ENCODE results near the gene MYO9B. TPM values are rescaled to one million over a fixed set of nuclear protein-coding genes. Genes with fewer than 3 reads are reported as not detected.
A peak's percentile ranks its signal among the peaks of the same experiment; 100 is the strongest.

The MYO9B gene
- total RNA-seq, 4 donors from 2014 or later, result 102 to 246 (median 151) TPM

- peak; percentile 77 for DNase-seq
- H3K4me1 ChIP-seq, result peaks cover 18 to 32% (median 19%) of the 10 kb centered on the region in 4 donors
- no peak overlapping the region for H3K4me3 ChIP-seq
- TF ChIP-seq EP300 (IDR thresholded peaks at IDR 0.05; ENCODE audit: low read depth) (peak; percentile 14), POLR2AphosphoS5 (IDR thresholded peaks at IDR 0.05) (peak; percentile 65 to 78 (median 67)), POLR2A (IDR thresholded peaks at IDR 0.05) (no peak)
- no peaks in the 10 kb centered on the region for H3K27me3 ChIP-seq
- intact Hi-C loops (cut with DNase I; ENCODE audit: low total_unique reads), result loop anchor here (1.0 kb wide), 1 partner anchor 28 kb away; no protein-coding TSS in a partner anchor
- H3K27ac ChIP-seq, result peak overlapping the region; percentile 79 to 92 (median 84)
- H3K9me3 ChIP-seq, result no peaks in the 10 kb centered on the region
- in situ Hi-C loops (cut with MboI; ENCODE audit: low pct_ligation_motif_present in 1 of 4, low pct_unique_long_range_greater_than_20kb in 1 of 4, low sequenced_read_pairs in 3 of 4), result no loop called here
- H3K36me3 ChIP-seq, result peaks cover 0 to 12% (median under 1%) of the 10 kb centered on the region in 4 donors
- 58% methylated on average over 22 of the region's 27 CpGs; no CpG with 5 or more reads in 1 of the 2 donors for WGBS, 2 donors (ENCODE audit: low coverage in 1 of 2)
Observed at GRCh38 chr19:17107546-17108452, 32.2 kb downstream of the MYO9B start.

GRCh38 chr19:17108453-17108784 is 32.8 kb downstream of the MYO9B start:
- intact Hi-C loops (cut with DNase I; ENCODE audit: low total_unique reads) (loop anchor here (1.0 kb wide), 1 partner anchor 29 kb away; no protein-coding TSS in a partner anchor), in situ Hi-C loops (cut with MboI; ENCODE audit: low pct_ligation_motif_present in 1 of 4, low pct_unique_long_range_greater_than_20kb in 1 of 4, low sequenced_read_pairs in 3 of 4) (no loop called here)
- 41 to 75% methylated on average over 3 to 4 of the region's 4 CpGs for WGBS, 2 donors (ENCODE audit: low coverage in 1 of 2)
- Histone ChIP-seq H3K36me3 (peaks cover 0 to 6% (median 0%) of the 10 kb centered on the region in 4 donors), H3K27ac (peak overlapping the region; percentile 79 to 92 (median 84)), H3K4me1 (peaks cover 19 to 35% (median 22%) of the 10 kb centered on the region in 4 donors), H3K27me3 (no peaks in the 10 kb centered on the region), H3K9me3 (no peaks in the 10 kb centered on the region), H3K4me3 (no peak overlapping the region)
- DNase-seq, result no peak
- TF ChIP-seq CTCF (IDR thresholded peaks at IDR 0.05), result no peak
- no peak for TF ChIP-seq POLR2A (IDR thresholded peaks at IDR 0.05)
- TF ChIP-seq EP300 (IDR thresholded peaks at IDR 0.05; ENCODE audit: low read depth), result no peak
- no peak for TF ChIP-seq POLR2AphosphoS5 (IDR thresholded peaks at IDR 0.05)

GRCh38 chr19:17109300-17109699 is 33.7 kb downstream of the MYO9B start:
- H3K9me3 ChIP-seq, result no peaks in the 10 kb centered on the region
- peaks cover 19 to 42% (median 24%) of the 10 kb centered on the region in 4 donors for H3K4me1 ChIP-seq
- intact Hi-C loops (cut with DNase I; ENCODE audit: low total_unique reads) (no loop called here), in situ Hi-C loops (cut with MboI; ENCODE audit: low pct_ligation_motif_present in 1 of 4, low pct_unique_long_range_greater_than_20kb in 1 of 4, low sequenced_read_pairs in 3 of 4) (no loop called here)
- no peaks in the 10 kb centered on the region for H3K27me3 ChIP-seq
- peaks cover 0 to 2% (median 0%) of the 10 kb centered on the region in 4 donors for H3K36me3 ChIP-seq
- no peak overlapping the region for H3K4me3 ChIP-seq
- peak overlapping the region; percentile 79 to 92 (median 84) for H3K27ac ChIP-seq
- DNase-seq, result no peak
- WGBS, 2 donors (ENCODE audit: low coverage in 1 of 2), result 87% methylated on average over 9 of the region's 9 CpGs; no CpG with 5 or more reads in 1 of the 2 donors
- TF ChIP-seq CTCF (IDR thresholded peaks at IDR 0.05) (no peak), POLR2A (IDR thresholded peaks at IDR 0.05) (no peak), EP300 (IDR thresholded peaks at IDR 0.05; ENCODE audit: low read depth) (no peak), POLR2AphosphoS5 (IDR thresholded peaks at IDR 0.05) (no peak)

GRCh38 chr19:17109962-17110598 is 34.5 kb downstream of the MYO9B start:
- peaks cover 19 to 42% (median 26%) of the 10 kb centered on the region in 4 donors for H3K4me1 ChIP-seq
- DNase-seq, result peak; percentile 65
- no peaks in the 10 kb centered on the region for H3K9me3 ChIP-seq
- in situ Hi-C loops (cut with MboI; ENCODE audit: low pct_ligation_motif_present in 1 of 4, low pct_unique_long_range_greater_than_20kb in 1 of 4, low sequenced_read_pairs in 3 of 4), result no loop called here
- peak overlapping the region; percentile 79 to 92 (median 84) for H3K27ac ChIP-seq
- no peak for TF ChIP-seq POLR2A (IDR thresholded peaks at IDR 0.05)
- no peak for TF ChIP-seq EP300 (IDR thresholded peaks at IDR 0.05; ENCODE audit: low read depth)
- TF ChIP-seq POLR2AphosphoS5 (IDR thresholded peaks at IDR 0.05), result no peak
- TF ChIP-seq CTCF (IDR thresholded peaks at IDR 0.05), result no peak
- H3K36me3 ChIP-seq, result no peaks in the 10 kb centered on the region
- intact Hi-C loops (cut with DNase I; ENCODE audit: low total_unique reads), result no loop called here
- no peaks in the 10 kb centered on the region for H3K27me3 ChIP-seq
- WGBS, 2 donors (ENCODE audit: low coverage in 1 of 2), result 81% methylated on average over 26 of the region's 26 CpGs; no CpG with 5 or more reads in 1 of the 2 donors
- H3K4me3 ChIP-seq, result no peak overlapping the region
